Kidney (tissue), 14 donors: Measurements from ENCODE around the gene PPFIBP2. TPM values are rescaled to one million over a fixed set of nuclear protein-coding genes. Genes with fewer than 3 reads are reported as not detected.

Experiments used
- DNase-seq, 5 donors: peaks; one replicate each; pipeline ENCODE4 v3.0.0-alpha.2; 2013 to 2020
- FAIRE-seq: peaks from 2 replicates; lab custom pipeline; 2012; peaks lifted over from hg19 to GRCh38; lab: Jason Lieb, UNC
- H3K27ac ChIP-seq, 2 donors: one replicate each; pipeline ENCODE4 v1.7.0; 2013; ENCODE audit warnings: low read depth in 2 of 2, low read length in 2 of 2, inconsistent platforms in 1 of 2
- H3K27me3 ChIP-seq: one replicate; pipeline ENCODE4 v1.7.1; 2013; ENCODE audit warnings: low read length, inconsistent platforms; ENCODE audit not compliant: control insufficient read depth, insufficient read depth
- H3K36me3 ChIP-seq, 3 donors: one replicate each; pipeline versions ENCODE4 v1.7.0 to v1.7.1; 2013; ENCODE audit warnings: low read length in 3 of 3, control low read depth in 1 of 3, inconsistent platforms in 1 of 3; ENCODE audit not compliant: insufficient read depth in 3 of 3, control insufficient read depth in 2 of 3
- H3K4me1 ChIP-seq, 3 donors: one replicate each; pipeline versions ENCODE4 v1.7.0 to v1.7.1; 2013; ENCODE audit warnings: low read length in 3 of 3, inconsistent platforms in 1 of 3, low read depth in 1 of 3; ENCODE audit not compliant: control insufficient read depth in 2 of 3, insufficient read depth in 2 of 3
- H3K4me3 ChIP-seq, 3 donors: one replicate each; pipeline versions ENCODE4 v1.7.0 to v1.8.1; 2013; ENCODE audit warnings: low read length in 3 of 3, control low read depth in 1 of 3, inconsistent platforms in 1 of 3
- H3K9ac ChIP-seq, 3 donors: one replicate each; pipeline versions ENCODE4 v1.7.0 to v1.7.1; 2013; ENCODE audit warnings: low read length in 3 of 3, control low read depth in 1 of 3, inconsistent platforms in 1 of 3
- H3K9me3 ChIP-seq, 3 donors: one replicate each; pipeline versions ENCODE4 v1.7.0 to v1.7.1; 2013; ENCODE audit warnings: low read length in 3 of 3, control low read depth in 1 of 3, inconsistent platforms in 1 of 3; ENCODE audit not compliant: control insufficient read depth in 2 of 3, insufficient read depth in 1 of 3
- CTCF ChIP-seq: IDR thresholded peaks from 3 replicates; pipeline ENCODE4 v1.5.1; 2012; ENCODE audit warnings: mild to moderate bottlenecking, moderate library complexity, borderline replicate concordance; ENCODE audit not compliant: insufficient read depth; ENCODE audit errors: extremely low read depth
- intact Hi-C: fragments of 100-400 bp; cut with DNase I; formaldehyde crosslinking; loops from one replicate; pipeline ENCODE4 v1.11.1; 2022
- polyA plus RNA-seq: library from polyadenylated mRNA; stranded (reverse); fragments of 350-450 nt; fragmentation: Illumina TruSeq; extraction: RNeasy Lipid Tissue Mini Kit (QIAGEN cat#74804); gene quantifications from one replicate; pipeline ENCODE4 v1.2.3, GENCODE V29; 2014; ENCODE audit warnings: low read depth, low replicate concordance; ENCODE audit not compliant: insufficient read depth
- total RNA-seq: library from RNA; stranded (reverse); fragmentation: NEBNext Ultra II Directional; extraction: Animal tissue kit (Norgen Biotek cat#: 25700); gene quantifications from one replicate; pipeline ENCODE4 v1.2.1, GENCODE V29; 2021
- donor health status: control.
- donor health status: control.
- donor health status: control.
- donor health status: control.
- donor health status: control.
- donor health status: DM: yes; HTN: yes; CAD: no.
- donor health status: Normal renal cell carcinoma (clear cell type).

Gene PPFIBP2
- total and polyA plus RNA-seq, 2 donors from 2014 or later: 31.6 to 44.4 TPM

GRCh38 chr11:7495882-7496551, 17.8 kb upstream of the PPFIBP2 start:
- FAIRE-seq (no peak), DNase-seq (no peak)
- Histone ChIP-seq H3K27me3 (no peaks in the 10 kb centered on the region), H3K9me3 (no peaks in the 10 kb centered on the region), H3K36me3 (no peaks in the 10 kb centered on the region), H3K27ac (no peak overlapping the region), H3K9ac (no peak overlapping the region), H3K4me3 (no peak overlapping the region), H3K4me1 (peaks cover 0 to 6% (median 0%) of the 10 kb centered on the region in 3 donors)
- TF ChIP-seq CTCF: no peak
- intact Hi-C loops: no loop called here

- Histone ChIP-seq H3K4me1 (peaks cover 0 to 6% (median 0%) of the 10 kb centered on the region in 3 donors), H3K9me3 (no peaks in the 10 kb centered on the region), H3K4me3 (no peak overlapping the region), H3K36me3 (no peaks in the 10 kb centered on the region), H3K9ac (no peak overlapping the region), H3K27me3 (no peaks in the 10 kb centered on the region), H3K27ac (no peak overlapping the region)
- no peak for TF ChIP-seq CTCF
- intact Hi-C loops: no loop called here
- FAIRE-seq (no peak), DNase-seq (no peak)
Measured at GRCh38 chr11:7498193-7498592, 15.6 kb upstream of the PPFIBP2 start.

DNA sequence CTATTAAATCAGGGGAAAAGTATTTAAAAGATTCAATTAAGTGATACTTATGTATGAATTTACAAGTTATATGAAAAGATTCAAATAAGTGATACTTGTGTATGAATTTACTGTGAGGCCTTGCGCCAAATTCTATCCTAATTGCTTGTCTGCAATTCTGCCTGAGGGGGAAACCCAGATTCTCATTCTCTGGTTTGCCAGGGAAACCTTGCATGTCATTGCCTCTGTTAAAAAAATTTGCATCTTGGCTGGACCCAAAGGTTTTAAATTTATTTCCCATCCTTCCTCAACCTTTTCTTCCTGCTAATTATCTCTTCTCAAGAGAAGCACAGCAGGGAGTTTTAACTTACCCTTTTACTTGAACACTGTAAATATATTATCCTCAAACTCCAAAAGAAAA, 14.7 kb upstream of the PPFIBP2 start:
- FAIRE-seq: no peak
- H3K9ac ChIP-seq: no peak overlapping the region
- no peak for DNase-seq
- H3K36me3 ChIP-seq: no peaks in the 10 kb centered on the region
- H3K4me1 ChIP-seq: peaks cover 0 to 5% (median 0%) of the 10 kb centered on the region in 3 donors
- H3K27ac ChIP-seq: no peak overlapping the region
- no peaks in the 10 kb centered on the region for H3K9me3 ChIP-seq
- H3K27me3 ChIP-seq: no peaks in the 10 kb centered on the region
- intact Hi-C loops: no loop called here
- TF ChIP-seq CTCF: no peak
- H3K4me3 ChIP-seq: no peak overlapping the region
